ENCODE results near the gene RPS6KA2. TPM values are rescaled to one million over a fixed set of nuclear protein-coding genes. Genes with fewer than 3 reads are reported as not detected.

The RPS6KA2 gene
- total and polyA plus RNA-seq, 4 experiments from 2014 or later, result 1.1 to 10.6 (median 6.6) TPM

GRCh38 chr6:166381381-166381732 lies 245.7 kb downstream of the RPS6KA2 start:
- Mint-ChIP-seq H3K27ac (peak overlapping the region; percentile 86 to 97 (median 91)), H3K27me3 (no peaks in the 10 kb centered on the region), H3K9me3 (no peaks in the 10 kb centered on the region), H3K36me3 (peaks cover 0 to 7% of the 10 kb centered on the region in 2 donors), H3K4me1 (peaks cover 5 to 23% (median 7%) of the 10 kb centered on the region in 4 donors), H3K4me3 (peak overlapping the region; percentile 87 to 96 (median 93))
- Histone ChIP-seq H3K27me3 (ENCODE audit: insufficient read depth, low read length) (no peaks in the 10 kb centered on the region), H3K27ac (ENCODE audit: low read depth, low read length) (no peak overlapping the region), H3K4me3 (ENCODE audit: low read length in 2 of 2) (peak overlapping the region in 1 of 2 donors; percentile 63), H3K9me3 (ENCODE audit: control insufficient read depth in 1 of 2, low read length in 2 of 2) (no peaks in the 10 kb centered on the region), H3K4me1 (ENCODE audit: insufficient read depth, low read length) (peaks cover 6% of the 10 kb centered on the region), H3K36me3 (ENCODE audit: insufficient read depth, low read length) (no peaks in the 10 kb centered on the region)
- ChIA-PET CTCF (ENCODE audit: partially characterized antibody) (interaction anchor here (0.6 to 4.4 kb wide), 41 partner anchors 9 to 742 kb away, joined by 3 to 44 read pairs (median 4); partner anchors contain the start of genes CCR6, PRR18, RPS6KA2 and SFT2D1), POLR2A (ENCODE audit: partially characterized antibody) (interaction anchor here (0.6 to 1.7 kb wide), 6 partner anchors 17 to 47 kb away, joined by 3 to 9 read pairs (median 4); no protein-coding TSS in a partner anchor)
- intact Hi-C loops (cut with micrococcal nuclease), result loop anchor here (10.0 kb wide), 1 partner anchor 207 kb away; no protein-coding TSS in a partner anchor
- DNase-seq, result no peak

GRCh38 chr6:166379800-166380199 lies 247.3 kb downstream of the RPS6KA2 start:
- Histone ChIP-seq H3K9me3 (ENCODE audit: control insufficient read depth in 1 of 2, low read length in 2 of 2) (no peaks in the 10 kb centered on the region), H3K4me3 (ENCODE audit: low read length in 2 of 2) (no peak overlapping the region), H3K36me3 (ENCODE audit: insufficient read depth, low read length) (no peaks in the 10 kb centered on the region), H3K4me1 (ENCODE audit: insufficient read depth, low read length) (peaks cover 6% of the 10 kb centered on the region), H3K27ac (ENCODE audit: low read depth, low read length) (no peak overlapping the region), H3K27me3 (ENCODE audit: insufficient read depth, low read length) (no peaks in the 10 kb centered on the region)
- Mint-ChIP-seq H3K4me1 (peaks cover 5 to 23% (median 7%) of the 10 kb centered on the region in 4 donors), H3K4me3 (no peak overlapping the region), H3K9me3 (no peaks in the 10 kb centered on the region), H3K27me3 (no peaks in the 10 kb centered on the region), H3K36me3 (peaks cover under 1 to 7% of the 10 kb centered on the region in 2 donors), H3K27ac (peak overlapping the region in 1 of 7 donors; percentile 35)
- no peak for DNase-seq
- CTCF ChIA-PET (ENCODE audit: partially characterized antibody), result interaction anchor here (1.2 to 4.4 kb wide), 7 partner anchors 10 to 104 kb away, joined by 4 to 44 read pairs (median 10); no protein-coding TSS in a partner anchor
- POLR2A ChIA-PET (ENCODE audit: partially characterized antibody), result interaction anchor here (1.0 kb wide), 1 partner anchor 37 kb away, joined by 3 read pairs; the partner anchor contains the start of gene SFT2D1
- intact Hi-C loops (cut with micrococcal nuclease), result loop anchor here (10.0 kb wide), 1 partner anchor 205 kb away; no protein-coding TSS in a partner anchor

GRCh38 chr6:166379103-166379586 lies 247.9 kb downstream of the RPS6KA2 start:
- Histone ChIP-seq H3K27me3 (ENCODE audit: insufficient read depth, low read length) (no peaks in the 10 kb centered on the region), H3K9me3 (ENCODE audit: control insufficient read depth in 1 of 2, low read length in 2 of 2) (no peaks in the 10 kb centered on the region), H3K4me3 (ENCODE audit: low read length in 2 of 2) (no peak overlapping the region), H3K36me3 (ENCODE audit: insufficient read depth, low read length) (no peaks in the 10 kb centered on the region), H3K4me1 (ENCODE audit: insufficient read depth, low read length) (peaks cover 6% of the 10 kb centered on the region), H3K27ac (ENCODE audit: low read depth, low read length) (no peak overlapping the region)
- ChIA-PET CTCF (ENCODE audit: partially characterized antibody) (interaction anchor here (1.2 to 4.4 kb wide), 6 partner anchors 9 to 103 kb away, joined by 4 to 44 read pairs (median 8); no protein-coding TSS in a partner anchor), POLR2A (ENCODE audit: partially characterized antibody) (interaction anchor here (1.0 kb wide), 1 partner anchor 36 kb away, joined by 3 read pairs; the partner anchor contains the start of gene SFT2D1)
- no peak overlapping the region for H3K27ac Mint-ChIP-seq
- no peak for DNase-seq
- peaks cover 4 to 18% (median 8%) of the 10 kb centered on the region in 4 donors for H3K4me1 Mint-ChIP-seq
- H3K4me3 Mint-ChIP-seq, result no peak overlapping the region
- intact Hi-C loops (cut with micrococcal nuclease), result no loop called here
- H3K36me3 Mint-ChIP-seq, result peaks cover 5 to 7% of the 10 kb centered on the region in 2 donors
- H3K27me3 Mint-ChIP-seq, result no peaks in the 10 kb centered on the region
- H3K9me3 Mint-ChIP-seq, result no peaks in the 10 kb centered on the region

- POLR2A ChIA-PET (ENCODE audit: partially characterized antibody), result no interaction called here
- intact Hi-C loops (cut with micrococcal nuclease), result no loop called here
- no peak overlapping the region for H3K27ac Mint-ChIP-seq
Observed at GRCh38 chr6:166377721-166378120, 249.3 kb downstream of the RPS6KA2 start.

GRCh38 chr6:166375013-166375412 lies 252.0 kb downstream of the RPS6KA2 start:
- intact Hi-C loops (cut with micrococcal nuclease), result no loop called here
- Histone ChIP-seq H3K4me3 (ENCODE audit: low read length in 2 of 2) (no peak overlapping the region), H3K27ac (ENCODE audit: low read depth, low read length) (no peak overlapping the region), H3K36me3 (ENCODE audit: insufficient read depth, low read length) (no peaks in the 10 kb centered on the region), H3K4me1 (ENCODE audit: insufficient read depth, low read length) (no peaks in the 10 kb centered on the region), H3K27me3 (ENCODE audit: insufficient read depth, low read length) (no peaks in the 10 kb centered on the region), H3K9me3 (ENCODE audit: control insufficient read depth in 1 of 2, low read length in 2 of 2) (no peaks in the 10 kb centered on the region)
- DNase-seq, result no peak
- CTCF ChIA-PET (ENCODE audit: partially characterized antibody), result interaction anchor here (0.6 kb wide), 1 partner anchor 590 kb away, joined by 3 read pairs; no protein-coding TSS in a partner anchor
- peaks cover 0 to 10% (median 2%) of the 10 kb centered on the region in 4 donors for H3K4me1 Mint-ChIP-seq
- no peak overlapping the region for H3K4me3 Mint-ChIP-seq
- no peaks in the 10 kb centered on the region for H3K27me3 Mint-ChIP-seq
- peak overlapping the region in 1 of 7 donors; percentile 19 for H3K27ac Mint-ChIP-seq
- H3K36me3 Mint-ChIP-seq, result peaks cover 0 to 5% of the 10 kb centered on the region in 2 donors
- H3K9me3 Mint-ChIP-seq, result no peaks in the 10 kb centered on the region
- POLR2A ChIA-PET (ENCODE audit: partially characterized antibody), result no interaction called here

More at GRCh38 chr6:166377721-166378120, 249.3 kb downstream of the RPS6KA2 start:
- no peak overlapping the region for H3K4me3 ChIP-seq (ENCODE audit: low read length in 2 of 2)
- peaks cover 2 to 22% (median 9%) of the 10 kb centered on the region in 4 donors for H3K4me1 Mint-ChIP-seq
- no peaks in the 10 kb centered on the region for H3K27me3 Mint-ChIP-seq
- H3K36me3 ChIP-seq (ENCODE audit: insufficient read depth, low read length), result no peaks in the 10 kb centered on the region
- H3K4me3 Mint-ChIP-seq, result no peak overlapping the region
- no peaks in the 10 kb centered on the region for H3K9me3 ChIP-seq (ENCODE audit: control insufficient read depth in 1 of 2, low read length in 2 of 2)
- H3K27ac ChIP-seq (ENCODE audit: low read depth, low read length), result no peak overlapping the region
- H3K36me3 Mint-ChIP-seq, result peaks cover 5 to 7% of the 10 kb centered on the region in 2 donors
- DNase-seq, result no peak
- H3K9me3 Mint-ChIP-seq, result no peaks in the 10 kb centered on the region
- CTCF ChIA-PET (ENCODE audit: partially characterized antibody), result interaction anchor here (1.1 to 4.4 kb wide), 3 partner anchors 10 to 64 kb away, joined by 5 to 37 read pairs (median 6); no protein-coding TSS in a partner anchor
- no peaks in the 10 kb centered on the region for H3K27me3 ChIP-seq (ENCODE audit: insufficient read depth, low read length)
- peaks cover 6% of the 10 kb centered on the region for H3K4me1 ChIP-seq (ENCODE audit: insufficient read depth, low read length)

- Mint-ChIP-seq H3K4me3 (no peak overlapping the region), H3K27me3 (no peaks in the 10 kb centered on the region), H3K27ac (no peak overlapping the region), H3K36me3 (peaks cover 22 to 24% of the 10 kb centered on the region in 2 donors), H3K9me3 (no peaks in the 10 kb centered on the region), H3K4me1 (peaks cover 0 to 5% (median 2%) of the 10 kb centered on the region in 4 donors)
- no peak overlapping the region for H3K4me3 ChIP-seq (ENCODE audit: low read length in 2 of 2)
- H3K27ac ChIP-seq (ENCODE audit: low read depth, low read length), result no peak overlapping the region
- no peaks in the 10 kb centered on the region for H3K27me3 ChIP-seq (ENCODE audit: insufficient read depth, low read length)
- H3K9me3 ChIP-seq (ENCODE audit: control insufficient read depth in 1 of 2, low read length in 2 of 2), result no peaks in the 10 kb centered on the region
- H3K4me1 ChIP-seq (ENCODE audit: insufficient read depth, low read length), result no peaks in the 10 kb centered on the region
- CTCF ChIA-PET (ENCODE audit: partially characterized antibody), result interaction anchor here (1.5 kb wide), 1 partner anchor 11 kb away, joined by 7 read pairs; no protein-coding TSS in a partner anchor
- intact Hi-C loops (cut with micrococcal nuclease), result no loop called here
- DNase-seq, result no peak
- H3K36me3 ChIP-seq (ENCODE audit: insufficient read depth, low read length), result peaks cover 6% of the 10 kb centered on the region
- POLR2A ChIA-PET (ENCODE audit: partially characterized antibody), result no interaction called here
Observed at GRCh38 chr6:166370489-166370888, 256.6 kb downstream of the RPS6KA2 start.

- Histone ChIP-seq H3K36me3 (ENCODE audit: insufficient read depth, low read length) (peaks cover 6% of the 10 kb centered on the region), H3K4me1 (ENCODE audit: insufficient read depth, low read length) (no peaks in the 10 kb centered on the region), H3K27me3 (ENCODE audit: insufficient read depth, low read length) (no peaks in the 10 kb centered on the region), H3K4me3 (ENCODE audit: low read length in 2 of 2) (no peak overlapping the region), H3K9me3 (ENCODE audit: control insufficient read depth in 1 of 2, low read length in 2 of 2) (no peaks in the 10 kb centered on the region), H3K27ac (ENCODE audit: low read depth, low read length) (no peak overlapping the region)
- DNase-seq, result no peak
- Mint-ChIP-seq H3K4me3 (no peak overlapping the region), H3K4me1 (peaks cover 0 to 5% (median 2%) of the 10 kb centered on the region in 4 donors), H3K27me3 (no peaks in the 10 kb centered on the region), H3K27ac (peak overlapping the region in 1 of 7 donors; percentile 7), H3K36me3 (peaks cover 25% of the 10 kb centered on the region in 2 donors), H3K9me3 (no peaks in the 10 kb centered on the region)
- ChIA-PET CTCF (ENCODE audit: partially characterized antibody) (interaction anchor here (1.5 kb wide), 1 partner anchor 12 kb away, joined by 7 read pairs; no protein-coding TSS in a partner anchor), POLR2A (ENCODE audit: partially characterized antibody) (no interaction called here)
- intact Hi-C loops (cut with micrococcal nuclease), result no loop called here
Observed at GRCh38 chr6:166369782-166370181, 257.3 kb downstream of the RPS6KA2 start.

Data from CD4-positive, alpha-beta memory T cell (primary cell).